ENCODE results near the gene CCAR1.
"Not testable (repeated sequence)": the region's sequence is repeated elsewhere in the genome, so short reads cannot be mapped to it uniquely, and the experiment has no call there.

The CCAR1 gene, protein sequence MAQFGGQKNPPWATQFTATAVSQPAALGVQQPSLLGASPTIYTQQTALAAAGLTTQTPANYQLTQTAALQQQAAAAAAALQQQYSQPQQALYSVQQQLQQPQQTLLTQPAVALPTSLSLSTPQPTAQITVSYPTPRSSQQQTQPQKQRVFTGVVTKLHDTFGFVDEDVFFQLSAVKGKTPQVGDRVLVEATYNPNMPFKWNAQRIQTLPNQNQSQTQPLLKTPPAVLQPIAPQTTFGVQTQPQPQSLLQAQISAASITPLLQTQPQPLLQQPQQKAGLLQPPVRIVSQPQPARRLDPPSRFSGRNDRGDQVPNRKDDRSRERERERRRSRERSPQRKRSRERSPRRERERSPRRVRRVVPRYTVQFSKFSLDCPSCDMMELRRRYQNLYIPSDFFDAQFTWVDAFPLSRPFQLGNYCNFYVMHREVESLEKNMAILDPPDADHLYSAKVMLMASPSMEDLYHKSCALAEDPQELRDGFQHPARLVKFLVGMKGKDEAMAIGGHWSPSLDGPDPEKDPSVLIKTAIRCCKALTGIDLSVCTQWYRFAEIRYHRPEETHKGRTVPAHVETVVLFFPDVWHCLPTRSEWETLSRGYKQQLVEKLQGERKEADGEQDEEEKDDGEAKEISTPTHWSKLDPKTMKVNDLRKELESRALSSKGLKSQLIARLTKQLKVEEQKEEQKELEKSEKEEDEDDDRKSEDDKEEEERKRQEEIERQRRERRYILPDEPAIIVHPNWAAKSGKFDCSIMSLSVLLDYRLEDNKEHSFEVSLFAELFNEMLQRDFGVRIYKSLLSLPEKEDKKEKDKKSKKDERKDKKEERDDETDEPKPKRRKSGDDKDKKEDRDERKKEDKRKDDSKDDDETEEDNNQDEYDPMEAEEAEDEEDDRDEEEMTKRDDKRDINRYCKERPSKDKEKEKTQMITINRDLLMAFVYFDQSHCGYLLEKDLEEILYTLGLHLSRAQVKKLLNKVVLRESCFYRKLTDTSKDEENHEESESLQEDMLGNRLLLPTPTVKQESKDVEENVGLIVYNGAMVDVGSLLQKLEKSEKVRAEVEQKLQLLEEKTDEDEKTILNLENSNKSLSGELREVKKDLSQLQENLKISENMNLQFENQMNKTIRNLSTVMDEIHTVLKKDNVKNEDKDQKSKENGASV

DNA sequence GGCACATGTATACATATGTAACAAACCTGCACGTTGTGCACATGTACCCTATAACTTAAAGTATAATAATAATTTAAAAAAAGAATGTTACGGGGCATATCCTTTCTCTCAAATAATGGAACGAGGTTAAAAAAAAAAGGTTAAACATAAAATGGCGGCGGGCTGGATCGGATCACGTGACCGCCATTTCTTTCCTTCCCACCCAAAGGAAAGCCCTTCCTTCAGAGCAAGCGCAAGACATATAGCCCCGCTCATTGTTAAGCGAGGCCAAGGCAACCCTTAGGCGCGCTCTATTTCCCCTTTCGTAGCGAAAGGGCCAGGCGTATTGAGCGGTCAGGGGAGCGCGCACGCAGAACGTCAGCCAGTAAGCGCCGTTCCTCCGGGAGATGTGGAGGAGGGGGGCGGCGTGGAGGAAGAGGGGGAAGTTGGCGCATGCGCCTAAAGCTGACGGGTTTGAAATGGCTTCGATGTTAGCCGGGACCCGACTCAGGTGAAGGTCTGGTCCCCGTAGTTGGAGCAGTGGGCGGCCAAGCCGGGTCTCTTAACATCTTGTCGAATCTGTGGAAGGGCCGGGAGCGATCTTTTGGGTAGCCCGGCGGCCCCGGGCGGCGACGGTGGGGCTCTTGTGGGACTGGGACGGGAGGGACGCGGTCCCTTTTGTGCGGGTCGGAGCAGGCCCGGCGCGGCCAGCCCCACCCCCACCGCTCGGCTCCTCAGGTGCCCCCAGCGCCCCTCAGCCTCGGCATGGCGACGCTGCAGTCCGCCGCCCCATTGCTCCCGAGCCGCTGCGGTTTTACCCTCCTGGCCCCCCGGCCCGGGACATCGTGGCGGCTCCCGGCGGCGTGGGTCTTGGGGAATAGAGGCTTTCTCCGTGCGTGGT, at the start of gene CCAR1:
CCAR1 (plus strand) TSS at position 447 of the 880 bp plus-strand sequence. CDS start 1,266 bp downstream, outside the sequence.
- DNase-seq, result peak; percentile 99

DNA sequence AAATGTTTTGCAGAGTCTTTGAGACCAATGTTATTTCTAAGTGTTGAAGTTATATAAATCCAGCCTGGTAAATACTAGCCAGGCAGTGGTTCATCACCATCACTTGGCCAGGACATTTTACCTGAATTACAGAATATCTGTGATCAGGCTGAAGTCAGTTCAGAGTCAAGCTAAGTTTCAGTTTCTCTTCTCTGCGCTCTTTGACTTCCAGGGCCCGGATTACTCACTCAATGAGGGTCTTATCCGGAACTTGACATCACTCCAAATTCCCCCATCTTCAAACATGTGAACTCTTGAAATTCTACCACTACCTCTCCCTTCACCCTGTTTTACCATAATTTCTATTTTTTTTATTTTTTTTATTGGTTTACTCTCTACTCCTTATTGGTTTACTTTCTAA, 36.6 kb upstream of the CCAR1 start:
- no peak for DNase-seq

DNA sequence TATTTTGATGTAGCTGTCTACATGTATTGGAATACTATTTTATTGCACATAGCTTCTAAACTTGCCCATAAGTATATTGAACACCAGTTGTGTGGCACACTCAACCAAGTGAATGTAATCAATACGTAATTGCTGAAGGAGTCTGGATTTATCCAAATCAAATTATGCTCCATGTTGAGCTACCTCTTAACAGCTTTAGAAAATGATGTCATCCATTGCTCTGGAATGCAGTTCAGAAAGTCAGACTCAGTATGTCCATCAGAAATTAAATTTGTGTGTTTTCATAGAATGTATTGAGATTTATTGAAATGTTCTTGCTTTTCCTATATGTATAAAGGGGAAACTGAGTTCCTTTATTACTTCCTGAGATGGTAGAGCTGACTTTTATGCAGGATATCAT, 25.0 kb upstream of the CCAR1 start:
- no peak for DNase-seq

DNA sequence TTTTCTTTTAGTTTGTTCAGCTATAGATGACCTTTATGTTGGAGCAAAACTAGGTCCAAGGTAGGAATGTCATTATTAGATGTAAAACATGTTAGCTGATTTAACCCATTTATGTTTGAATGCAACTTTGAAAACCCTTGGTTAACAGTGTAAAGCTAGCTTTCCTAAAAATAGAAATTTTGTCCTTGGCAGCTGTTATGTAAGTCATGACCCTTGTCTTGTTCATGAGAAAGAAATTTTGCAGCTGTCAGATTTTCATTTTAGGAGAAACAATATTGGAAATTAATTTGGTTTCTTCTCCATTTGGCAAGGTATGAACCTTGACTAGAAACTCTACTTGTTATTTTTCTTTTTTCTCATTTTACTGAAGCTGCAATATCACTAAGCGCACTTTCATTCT, 23.9 kb upstream of the CCAR1 start:
- no peak for DNase-seq

DNA sequence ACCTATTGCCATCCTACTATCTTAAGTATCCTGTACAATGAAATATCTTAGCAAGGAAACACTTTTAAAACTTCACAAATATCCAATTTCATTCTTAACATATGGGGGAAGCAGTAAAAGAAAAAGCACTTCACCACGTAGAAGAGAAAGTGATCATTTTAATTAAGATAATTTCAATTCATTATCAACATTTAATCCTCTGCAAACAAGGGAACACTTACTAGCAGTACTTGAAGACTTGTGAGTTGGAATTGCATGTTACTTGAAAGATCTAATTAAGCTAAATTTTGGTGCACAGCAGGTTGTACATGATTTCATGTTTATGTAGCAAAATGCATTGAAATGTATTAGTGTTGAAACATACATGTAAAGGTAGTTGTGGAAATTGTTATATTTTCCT, 20.8 kb upstream of the CCAR1 start:
- no peak for DNase-seq

DNA sequence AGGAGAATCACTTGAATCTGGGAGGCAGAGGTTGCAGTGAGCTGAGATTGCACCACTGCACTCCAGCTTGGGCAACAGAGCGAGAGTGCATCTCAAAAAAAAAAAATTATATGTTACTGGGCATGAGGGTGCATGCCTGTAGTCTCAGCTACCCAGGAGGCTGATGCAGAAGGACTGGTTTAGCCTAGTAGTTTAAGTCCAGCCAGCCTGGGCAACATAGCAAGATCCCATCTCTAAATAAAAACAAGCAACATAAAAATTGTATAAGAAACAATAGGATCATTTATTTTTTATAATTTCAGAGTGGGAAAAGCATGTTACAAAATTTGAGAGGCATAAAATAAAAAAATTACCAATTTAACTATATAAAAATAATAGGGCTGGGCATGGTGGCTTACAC, 15.5 kb upstream of the CCAR1 start:
- no peak for DNase-seq

DNA sequence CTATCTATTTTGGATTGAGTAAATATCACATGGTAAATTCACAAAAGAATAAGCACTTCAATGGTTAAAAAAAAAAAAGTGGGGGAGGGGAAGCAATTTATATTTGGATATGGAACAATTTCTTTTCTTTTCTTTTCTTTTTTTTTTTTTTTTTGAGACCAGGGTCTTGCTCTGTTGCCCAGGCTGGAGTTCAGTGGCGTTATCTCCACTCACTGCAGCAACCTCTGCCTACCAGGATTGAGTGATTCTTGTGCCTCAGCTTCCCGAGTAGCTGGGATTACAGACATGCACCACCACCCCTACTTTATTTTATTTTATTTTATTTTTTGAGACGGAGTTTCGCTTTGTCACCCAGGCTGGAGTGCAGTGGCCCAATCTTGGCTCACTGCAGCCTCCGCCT, 12.1 kb upstream of the CCAR1 start:
- DNase-seq, result not testable (repeated sequence)

DNA sequence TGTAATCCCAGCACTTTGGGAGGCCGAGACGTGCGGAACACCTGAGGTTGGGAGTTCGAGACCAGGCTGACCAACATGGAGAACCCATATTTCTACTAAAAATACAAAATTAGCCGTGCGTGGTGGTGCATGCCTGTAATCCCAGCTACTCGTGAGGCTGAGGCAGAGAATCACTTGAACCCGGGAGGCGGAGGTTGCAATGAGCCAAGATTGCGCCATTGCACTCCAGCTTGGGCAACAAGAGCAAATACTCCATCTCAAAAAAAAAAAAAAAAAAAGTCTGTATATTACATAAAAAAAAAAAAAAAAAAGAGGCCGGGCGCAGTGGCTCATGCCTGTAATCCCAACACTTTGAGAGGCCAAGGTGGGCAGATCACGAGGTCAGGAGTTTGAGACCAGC, 8.0 kb upstream of the CCAR1 start:
- DNase-seq, result not testable (repeated sequence)

DNA sequence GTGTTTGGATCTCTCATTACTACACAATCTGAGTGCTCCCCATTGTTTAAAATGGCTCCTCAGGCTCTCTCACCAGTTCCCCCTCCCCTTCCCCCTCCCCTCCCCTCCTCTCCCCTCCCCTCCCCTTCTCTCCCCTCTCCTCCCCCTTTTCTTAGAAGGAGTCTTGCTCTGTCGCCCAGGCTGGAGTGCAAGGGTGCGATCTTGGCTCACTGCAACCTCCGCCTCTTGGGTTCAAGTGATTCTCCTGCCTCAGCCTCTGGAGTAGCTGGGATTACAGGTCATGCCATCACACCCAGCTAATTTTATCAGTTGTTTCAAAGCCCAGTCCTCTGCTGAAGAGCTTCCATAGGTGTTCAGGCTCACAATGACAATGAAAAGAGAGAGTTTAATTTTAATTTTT, 3.6 kb upstream of the CCAR1 start:
- no peak for DNase-seq

DNA sequence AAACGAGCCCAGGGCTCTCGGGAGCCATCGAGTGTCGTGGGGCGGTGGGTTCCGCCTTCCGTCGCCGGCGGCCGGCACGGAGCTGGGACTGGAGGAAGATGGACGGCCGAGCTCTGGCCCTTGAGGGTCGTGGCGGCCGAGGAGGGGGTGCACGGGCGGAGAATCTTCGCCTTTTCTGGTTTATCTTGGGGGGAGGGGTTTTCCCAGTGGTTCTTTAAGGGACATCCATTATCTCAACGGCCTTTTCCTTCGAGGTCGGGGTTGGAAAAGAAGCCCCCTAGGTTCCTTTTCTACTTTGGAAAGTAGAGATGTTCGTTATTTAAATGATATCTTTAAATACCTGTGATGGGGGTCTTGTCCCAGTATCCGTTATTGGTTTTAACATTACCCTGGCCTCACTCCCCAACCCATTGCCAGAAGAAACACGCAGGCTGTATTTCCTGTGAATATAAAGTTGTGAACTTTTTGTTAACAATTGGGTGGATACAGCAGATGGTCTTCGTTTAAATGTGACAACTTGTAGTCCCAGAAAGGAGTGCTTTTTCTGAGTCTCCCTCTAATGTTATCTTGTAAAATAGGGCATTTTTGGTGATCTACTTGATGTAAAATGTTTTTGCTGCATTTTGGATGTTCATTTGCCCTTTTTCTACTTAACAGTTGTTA, 765 bp downstream of the CCAR1 start:
- DNase-seq, result no peak

DNA sequence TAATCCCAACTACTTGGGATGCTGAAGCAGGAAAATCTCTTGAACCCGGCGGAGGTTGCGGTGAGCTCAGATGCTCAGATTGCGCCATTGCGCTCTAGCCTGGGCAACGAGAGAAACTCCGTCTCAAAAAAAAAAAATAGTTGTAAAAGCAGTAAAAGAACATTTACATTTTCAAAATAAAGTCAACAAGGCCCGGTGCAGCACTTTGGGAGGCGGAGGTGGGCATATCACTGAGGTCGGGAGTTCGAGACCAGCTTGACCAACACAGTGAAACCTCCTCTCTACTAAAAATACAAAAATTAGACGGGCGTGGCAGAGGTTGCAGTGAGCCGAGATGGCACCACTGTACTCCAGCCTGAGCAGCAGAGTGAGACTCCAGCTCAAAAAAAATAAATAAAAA, 4.0 kb downstream of the CCAR1 start:
- no peak for DNase-seq

DNA sequence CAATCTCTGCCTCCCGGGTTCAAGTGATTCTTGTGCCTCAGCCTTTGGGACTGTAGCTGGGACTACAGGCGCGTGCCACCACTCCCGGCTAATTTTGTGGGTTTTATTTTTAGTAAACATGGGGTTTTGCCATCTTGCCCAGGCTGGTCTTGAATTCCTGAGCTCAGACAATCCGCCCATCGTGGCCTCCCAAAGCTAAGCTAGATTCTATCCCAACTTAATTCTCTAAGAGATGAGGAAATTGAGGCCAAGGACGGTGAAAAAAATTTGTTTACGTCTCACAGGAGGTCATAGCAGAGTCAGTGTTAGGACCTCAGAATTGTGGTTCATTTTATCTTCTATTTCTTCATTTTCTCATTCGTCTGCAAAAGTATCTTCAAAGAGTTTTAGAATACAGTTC, 6.1 kb downstream of the CCAR1 start:
- no peak for DNase-seq

DNA sequence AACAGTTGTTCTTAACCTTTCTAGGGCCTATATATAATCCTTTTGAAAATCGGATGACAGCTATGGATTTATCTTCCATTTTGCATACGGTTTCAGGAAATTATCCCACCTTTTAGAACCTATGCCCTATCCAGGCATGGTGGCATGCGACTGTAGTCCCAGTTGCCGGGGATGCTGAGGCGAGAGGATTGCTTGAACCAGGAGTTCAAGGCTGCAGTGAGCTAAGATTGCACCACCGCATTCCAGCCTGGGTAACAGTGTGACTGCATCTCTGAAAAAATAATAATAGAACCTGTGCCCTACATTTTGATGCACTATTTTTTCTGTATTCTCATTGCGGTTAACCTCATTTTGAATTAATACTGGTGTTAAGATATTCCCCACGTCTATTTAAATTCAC, 11.6 kb downstream of the CCAR1 start:
- DNase-seq, result no peak

DNA sequence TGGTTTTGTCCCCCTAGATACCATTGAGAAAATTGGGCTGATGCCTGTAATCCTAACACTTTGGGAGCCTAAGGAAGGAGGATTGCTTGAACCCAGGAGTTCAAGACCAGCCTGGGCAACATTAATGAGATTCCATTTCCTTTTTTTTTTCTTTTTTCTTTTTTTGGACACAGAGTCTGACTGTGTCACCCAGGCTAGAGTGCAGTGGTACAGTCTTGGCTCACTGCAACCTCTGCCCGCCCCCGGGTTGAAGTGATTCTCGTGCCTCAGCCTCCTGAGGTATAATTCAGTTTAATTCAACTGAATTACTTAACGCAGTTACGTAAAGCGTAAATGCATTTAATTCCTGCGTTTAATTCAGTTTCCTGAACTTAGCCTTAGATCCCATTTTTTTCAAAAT, 13.3 kb downstream of the CCAR1 start:
- no peak for DNase-seq

DNA sequence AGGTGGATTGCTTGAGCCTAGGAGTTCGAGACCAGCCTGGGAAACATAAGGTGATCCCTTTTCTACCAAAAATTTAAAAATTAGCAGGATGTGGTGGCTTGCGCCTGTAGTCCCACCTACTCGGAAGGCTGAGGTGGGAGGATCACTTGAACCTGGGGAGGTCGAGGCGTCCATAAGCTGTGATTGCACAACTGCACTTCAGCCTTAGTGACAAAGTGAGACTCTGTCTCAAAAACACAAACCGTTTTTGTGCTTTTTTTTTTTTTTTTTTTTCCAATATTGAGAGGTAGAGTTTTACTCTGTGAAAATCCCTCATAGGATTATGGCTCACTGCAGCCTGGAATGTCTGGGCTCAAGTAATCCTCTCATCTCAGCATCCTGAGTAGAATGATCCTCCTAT, 14.1 kb downstream of the CCAR1 start:
- DNase-seq, result no peak

DNA sequence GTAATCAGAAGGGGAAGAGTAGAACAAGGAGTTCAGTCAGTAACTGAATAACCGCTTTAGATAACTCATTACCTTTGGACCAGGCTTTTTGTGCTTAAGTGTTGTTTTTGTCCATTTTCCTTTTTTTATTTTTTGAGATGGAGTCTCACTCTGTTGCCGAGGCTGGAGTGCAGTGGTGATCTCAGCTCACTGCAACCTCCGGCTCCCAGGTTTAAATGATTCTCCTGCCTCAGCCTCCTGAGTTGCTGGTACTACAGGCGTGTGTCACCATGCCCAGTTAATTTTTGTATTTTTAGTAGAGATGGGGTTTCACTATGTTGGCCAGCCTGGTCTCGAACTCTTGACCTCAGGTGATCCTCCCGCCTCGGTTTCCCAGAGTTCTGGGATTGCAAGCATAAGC, 14.7 kb downstream of the CCAR1 start:
- DNase-seq, result not testable (repeated sequence)

DNA sequence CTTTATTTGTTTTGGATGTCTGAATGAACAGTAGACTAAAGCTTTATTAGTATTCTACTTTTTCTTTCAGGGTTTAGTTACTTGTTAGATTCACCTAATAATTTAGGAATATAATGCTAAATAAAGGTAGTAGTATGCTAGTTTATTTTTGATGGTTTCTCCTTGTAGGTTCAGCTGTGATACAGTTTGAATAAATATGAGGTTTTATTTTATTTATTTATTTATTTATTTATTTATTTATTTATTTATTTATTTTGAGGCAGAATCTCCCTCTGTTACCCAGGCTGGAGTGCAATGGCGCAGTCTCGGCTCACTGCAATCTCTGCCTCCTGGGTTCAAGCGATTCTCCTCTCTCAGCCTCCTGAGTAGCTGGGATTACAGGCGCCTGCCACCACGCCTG, 19.6 kb downstream of the CCAR1 start:
- DNase-seq, result not testable (repeated sequence)

DNA sequence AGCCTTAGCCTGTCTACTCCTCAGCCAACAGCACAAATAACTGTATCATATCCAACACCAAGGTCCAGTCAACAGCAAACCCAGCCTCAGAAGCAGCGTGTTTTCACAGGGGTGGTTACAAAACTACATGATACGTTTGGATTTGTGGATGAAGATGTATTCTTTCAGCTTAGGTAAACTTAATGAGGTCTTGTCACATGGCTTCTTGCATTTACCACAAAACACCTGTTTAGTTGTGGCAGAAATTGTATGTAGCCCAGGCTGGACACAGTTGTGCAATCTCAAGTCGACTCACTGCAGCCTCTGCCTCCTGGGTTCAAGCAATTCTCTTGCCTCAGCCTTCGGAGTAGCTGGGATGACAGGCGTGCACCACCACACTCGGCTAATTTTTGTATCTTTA, 21.4 kb downstream of the CCAR1 start:
- no peak for DNase-seq

DNA sequence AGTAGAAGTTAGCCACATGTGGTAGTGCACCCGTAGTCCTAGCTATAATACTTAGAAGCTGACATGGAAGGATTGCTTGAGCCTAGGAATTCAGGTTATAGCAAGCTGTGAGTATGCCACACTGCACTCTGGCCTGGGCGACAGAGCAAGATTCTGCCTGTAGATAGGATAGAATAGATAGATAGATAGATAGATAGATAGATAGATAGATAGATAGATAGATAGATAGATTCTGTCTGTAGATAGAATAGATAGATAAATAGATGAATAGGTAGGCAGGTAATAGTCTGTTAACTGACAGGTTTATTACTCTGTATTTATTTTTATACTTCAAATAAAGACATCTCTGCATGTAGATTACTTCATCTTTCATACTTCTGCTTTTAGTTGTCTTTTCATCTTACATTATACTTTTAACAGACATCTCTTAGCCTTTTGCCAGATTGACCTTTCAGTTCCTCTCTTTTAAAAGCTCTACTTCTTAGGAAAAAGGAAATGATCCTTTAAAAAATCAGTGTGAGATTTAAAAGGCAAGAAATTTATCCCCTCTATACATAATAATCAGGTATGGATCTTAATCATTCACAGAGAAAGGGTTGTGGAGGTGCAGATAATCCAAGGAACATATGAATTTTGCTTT, 31.8 kb downstream of the CCAR1 start:
- no peak for DNase-seq

DNA sequence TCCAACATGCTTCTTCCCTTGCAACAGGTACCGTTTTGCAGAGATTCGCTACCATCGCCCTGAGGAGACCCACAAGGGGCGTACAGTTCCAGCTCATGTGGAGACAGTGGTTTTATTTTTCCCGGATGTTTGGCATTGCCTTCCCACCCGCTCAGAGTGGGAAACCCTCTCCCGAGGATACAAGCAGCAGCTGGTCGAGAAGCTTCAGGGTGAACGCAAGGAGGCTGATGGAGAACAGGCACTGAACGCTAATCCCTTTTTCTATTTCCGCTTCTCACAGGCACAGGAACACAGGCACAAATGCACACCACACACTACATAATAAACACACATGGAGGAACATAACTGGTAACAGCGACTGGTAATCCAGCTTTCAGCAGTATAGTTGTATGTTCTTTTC, 35.2 kb downstream of the CCAR1 start:
- no peak for DNase-seq

DNA sequence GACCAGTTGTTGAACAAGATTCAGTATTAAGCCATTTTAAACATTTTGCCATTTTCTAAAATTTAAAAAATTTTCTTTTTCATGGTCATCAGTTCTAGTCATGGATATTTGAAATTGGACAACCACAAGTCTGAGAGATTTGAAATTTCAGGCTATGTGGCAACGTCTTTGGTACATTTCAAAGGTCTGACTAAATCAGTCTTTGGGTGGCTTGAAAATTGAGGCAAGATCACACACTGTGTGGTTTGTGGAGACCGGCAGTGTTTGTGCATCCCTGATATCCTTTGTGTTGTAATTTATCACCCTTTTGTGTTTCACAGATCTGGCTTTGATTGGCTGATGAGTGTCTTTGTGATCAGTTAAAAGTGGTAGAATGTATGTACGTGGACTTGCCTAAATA, 35.7 kb downstream of the CCAR1 start:
- DNase-seq, result no peak

Measured in right hindlimb (tissue), 1 donor.